ENCODE data around the gene CNTNAP4. TPM values are rescaled to one million over a fixed set of nuclear protein-coding genes. Genes with fewer than 3 reads are reported as not detected.

Gene CNTNAP4
- total and polyA plus RNA-seq, 2 of the 4 experiments (the other 2 are of a cell fraction), result not detected

DNA sequence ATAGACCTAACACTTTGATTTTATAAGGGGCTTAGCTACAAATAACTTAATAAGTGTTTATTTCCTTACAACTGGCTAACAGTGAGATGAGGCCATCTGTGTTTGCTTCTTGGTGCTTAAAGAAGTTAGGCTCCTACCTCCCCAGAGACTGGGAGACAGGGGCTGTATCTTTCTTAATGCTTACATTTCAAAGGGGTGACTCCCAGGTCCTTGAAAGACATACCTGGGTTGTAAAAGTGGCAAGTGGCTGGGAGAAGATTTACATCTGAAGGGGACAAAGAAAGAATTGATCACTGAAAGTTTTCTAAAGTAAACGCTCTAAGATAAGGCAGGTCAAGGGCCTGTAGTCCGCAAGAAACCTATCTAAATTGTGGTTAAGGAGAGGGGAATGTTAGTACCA lies 196.8 kb downstream of the CNTNAP4 start:
- no peak overlapping the region for H2AFZ ChIP-seq (replicated peaks; ENCODE audit: low read length, poor library complexity)
- no peak overlapping the region for H2BK5ac ChIP-seq (ENCODE audit: low read depth, low read length, poor library complexity, severe bottlenecking)
- no peak overlapping the region for H4K5ac ChIP-seq (ENCODE audit: low read depth, low read length)
- no peak overlapping the region for H3K27ac ChIP-seq (ENCODE audit: insufficient read depth, low read length)
- WGBS, 2 experiments (ENCODE audit: extremely low coverage in 2 of 2, insufficient read length in 1 of 2), result no CpG with 5 or more reads among the region's 2 CpGs
- H3K4me2 ChIP-seq (ENCODE audit: low read depth, low read length), result no peak overlapping the region
- TF ChIP-seq MAZ (IDR thresholded peaks at IDR 0.05; ENCODE audit: borderline replicate concordance, low read depth, low read length) (no peak), POLR2A (IDR thresholded peaks at IDR 0.05; ENCODE audit: low read depth, low read length) (no peak), FOS (IDR thresholded peaks at IDR 0.05; ENCODE audit: low read depth, low read length) (no peak), SMC3 (IDR thresholded peaks at IDR 0.05; ENCODE audit: low read depth, low read length) (no peak), NFE2L2 (IDR thresholded peaks at IDR 0.05; ENCODE audit: low read depth, low read length) (no peak), MAFK (IDR thresholded peaks at IDR 0.05; ENCODE audit: low read depth, low read length) (no peak), RFX5 (IDR thresholded peaks at IDR 0.05; ENCODE audit: low read depth, low read length) (no peak), CHD1 (IDR thresholded peaks at IDR 0.05; ENCODE audit: low read depth, low read length) (no peak), RCOR1 (IDR thresholded peaks at IDR 0.05; ENCODE audit: insufficient replicate concordance, low read length) (no peak), RAD21 (IDR thresholded peaks at IDR 0.05; ENCODE audit: low read length) (no peak), CEBPB (IDR thresholded peaks at IDR 0.05; ENCODE audit: low read depth, low read length) (no peak), MXI1 (IDR thresholded peaks at IDR 0.05; ENCODE audit: borderline replicate concordance, low read depth, low read length) (no peak), BHLHE40 (IDR thresholded peaks at IDR 0.05; ENCODE audit: low read depth, low read length) (no peak)
- TF ChIP-seq, protein P1, sequence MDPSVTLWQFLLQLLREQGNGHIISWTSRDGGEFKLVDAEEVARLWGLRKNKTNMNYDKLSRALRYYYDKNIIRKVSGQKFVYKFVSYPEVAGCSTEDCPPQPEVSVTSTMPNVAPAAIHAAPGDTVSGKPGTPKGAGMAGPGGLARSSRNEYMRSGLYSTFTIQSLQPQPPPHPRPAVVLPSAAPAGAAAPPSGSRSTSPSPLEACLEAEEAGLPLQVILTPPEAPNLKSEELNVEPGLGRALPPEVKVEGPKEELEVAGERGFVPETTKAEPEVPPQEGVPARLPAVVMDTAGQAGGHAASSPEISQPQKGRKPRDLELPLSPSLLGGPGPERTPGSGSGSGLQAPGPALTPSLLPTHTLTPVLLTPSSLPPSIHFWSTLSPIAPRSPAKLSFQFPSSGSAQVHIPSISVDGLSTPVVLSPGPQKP (IDR thresholded peaks at IDR 0.05; ENCODE audit: borderline replicate concordance, low read depth, low read length), result no peak
- TF ChIP-seq, protein P2, sequence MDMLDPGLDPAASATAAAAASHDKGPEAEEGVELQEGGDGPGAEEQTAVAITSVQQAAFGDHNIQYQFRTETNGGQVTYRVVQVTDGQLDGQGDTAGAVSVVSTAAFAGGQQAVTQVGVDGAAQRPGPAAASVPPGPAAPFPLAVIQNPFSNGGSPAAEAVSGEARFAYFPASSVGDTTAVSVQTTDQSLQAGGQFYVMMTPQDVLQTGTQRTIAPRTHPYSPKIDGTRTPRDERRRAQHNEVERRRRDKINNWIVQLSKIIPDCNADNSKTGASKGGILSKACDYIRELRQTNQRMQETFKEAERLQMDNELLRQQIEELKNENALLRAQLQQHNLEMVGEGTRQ (IDR thresholded peaks at IDR 0.05; ENCODE audit: low read depth, low read length), result no peak
- TF ChIP-seq, protein P3, sequence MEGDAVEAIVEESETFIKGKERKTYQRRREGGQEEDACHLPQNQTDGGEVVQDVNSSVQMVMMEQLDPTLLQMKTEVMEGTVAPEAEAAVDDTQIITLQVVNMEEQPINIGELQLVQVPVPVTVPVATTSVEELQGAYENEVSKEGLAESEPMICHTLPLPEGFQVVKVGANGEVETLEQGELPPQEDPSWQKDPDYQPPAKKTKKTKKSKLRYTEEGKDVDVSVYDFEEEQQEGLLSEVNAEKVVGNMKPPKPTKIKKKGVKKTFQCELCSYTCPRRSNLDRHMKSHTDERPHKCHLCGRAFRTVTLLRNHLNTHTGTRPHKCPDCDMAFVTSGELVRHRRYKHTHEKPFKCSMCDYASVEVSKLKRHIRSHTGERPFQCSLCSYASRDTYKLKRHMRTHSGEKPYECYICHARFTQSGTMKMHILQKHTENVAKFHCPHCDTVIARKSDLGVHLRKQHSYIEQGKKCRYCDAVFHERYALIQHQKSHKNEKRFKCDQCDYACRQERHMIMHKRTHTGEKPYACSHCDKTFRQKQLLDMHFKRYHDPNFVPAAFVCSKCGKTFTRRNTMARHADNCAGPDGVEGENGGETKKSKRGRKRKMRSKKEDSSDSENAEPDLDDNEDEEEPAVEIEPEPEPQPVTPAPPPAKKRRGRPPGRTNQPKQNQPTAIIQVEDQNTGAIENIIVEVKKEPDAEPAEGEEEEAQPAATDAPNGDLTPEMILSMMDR (conservative IDR thresholded peaks at IDR 0.05; ENCODE audit: low read depth, low read length), result no peak
- H3K56ac ChIP-seq (ENCODE audit: extremely low read depth, insufficient read depth, low read length), result no peak overlapping the region
- no peak overlapping the region for H4K8ac ChIP-seq (ENCODE audit: low read depth in 2 of 2, low read length in 2 of 2)
- DNase-seq (no peak), ATAC-seq (ENCODE audit: low read depth) (no peak)
- no peaks in the 10 kb centered on the region for H3K79me1 ChIP-seq (ENCODE audit: low read depth in 1 of 2, low read length in 2 of 2)
- no peak overlapping the region for H3K4me3 ChIP-seq (ENCODE audit: insufficient read depth, low read depth, low read length)
- no TSS peak for BruUV-seq (replicated peaks)
- no peak overlapping the region for H3K18ac ChIP-seq (ENCODE audit: low read depth, low read length)
- H2BK120ac ChIP-seq (ENCODE audit: low read depth, low read length), result no peak overlapping the region
- H2AK5ac ChIP-seq (ENCODE audit: low read depth, low read length), result no peak overlapping the region
- H4K20me1 ChIP-seq (ENCODE audit: insufficient read depth, low read length), result no peaks in the 10 kb centered on the region
- ChIA-PET POLR2A (ENCODE audit: unreplicated experiment) (no interaction called here), CTCF (no interaction called here)
- H3K4me1 ChIP-seq (ENCODE audit: control insufficient read depth, insufficient read depth, low read length), result no peaks in the 10 kb centered on the region
- no peaks in the 10 kb centered on the region for H3K36me3 ChIP-seq (ENCODE audit: control insufficient read depth, insufficient read depth, low read length)
- H2AK9ac ChIP-seq (replicated peaks; ENCODE audit: low read depth, low read length, poor library complexity), result no peak overlapping the region
- H3K4ac ChIP-seq (ENCODE audit: low read depth, low read length), result no peak overlapping the region
- in situ Hi-C loops (cut with MboI; ENCODE audit: low sequenced_read_pairs) (no loop called here), dilution Hi-C loops (cut with HindIII; ENCODE audit: low sequenced_read_pairs, unreplicated experiment) (no loop called here), intact Hi-C loops (cut with micrococcal nuclease) (no loop called here)
- no peak overlapping the region for H3K9ac ChIP-seq (ENCODE audit: low read depth, low read length)
- H3K9me3 ChIP-seq (ENCODE audit: control insufficient read depth, insufficient read depth, low read length), result peaks cover 2% of the 10 kb centered on the region
- no peak overlapping the region for H3K14ac ChIP-seq (replicated peaks; ENCODE audit: low read depth, low read length)
- H3K9me1 ChIP-seq (ENCODE audit: insufficient read depth, low read length), result no peaks in the 10 kb centered on the region
- H2BK20ac ChIP-seq (ENCODE audit: low read depth, low read length), result no peak overlapping the region
- no peak overlapping the region for H3K23ac ChIP-seq (ENCODE audit: low read depth, low read length)
- no peak overlapping the region for H4K91ac ChIP-seq (ENCODE audit: insufficient read depth, low read depth, low read length)
- no peaks in the 10 kb centered on the region for H3K27me3 ChIP-seq (ENCODE audit: control insufficient read depth, insufficient read depth, low read length)
- no peak overlapping the region for H2BK15ac ChIP-seq (ENCODE audit: low read depth, low read length)
